ENCODE measurements around the gene GALNT6.

DNA sequence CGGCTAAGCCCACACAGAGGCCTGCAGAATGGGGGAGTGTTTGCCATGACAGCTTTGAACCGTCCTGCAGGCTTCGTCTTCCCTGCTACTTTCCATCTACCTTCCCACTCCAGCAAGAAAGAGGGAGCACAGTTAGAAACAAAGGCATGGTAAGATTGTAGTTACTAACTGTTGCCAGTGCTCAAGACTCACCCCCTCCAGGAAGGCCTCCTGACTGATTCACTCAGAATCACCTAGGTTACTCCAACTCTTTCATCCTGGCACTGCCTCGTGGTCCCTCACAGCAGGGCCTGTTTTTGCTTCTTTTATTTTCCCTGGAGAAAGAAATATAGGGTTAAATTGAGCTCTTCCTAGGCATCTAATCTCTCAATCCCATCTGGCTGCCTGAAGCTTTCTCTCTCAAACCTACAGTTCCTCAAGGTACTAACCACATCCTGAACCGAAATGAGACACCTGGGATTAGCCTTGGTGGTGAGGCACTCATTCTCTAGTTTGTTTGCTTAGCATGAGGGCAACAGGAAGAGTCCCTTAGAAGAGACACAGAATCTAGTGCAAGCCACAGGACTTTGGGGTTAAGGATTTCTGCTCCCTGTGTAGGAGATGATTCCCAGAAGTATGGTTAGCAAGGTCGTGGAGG lies 7.8 kb downstream of the GALNT6 start:
- TF ChIP-seq, protein P1, sequence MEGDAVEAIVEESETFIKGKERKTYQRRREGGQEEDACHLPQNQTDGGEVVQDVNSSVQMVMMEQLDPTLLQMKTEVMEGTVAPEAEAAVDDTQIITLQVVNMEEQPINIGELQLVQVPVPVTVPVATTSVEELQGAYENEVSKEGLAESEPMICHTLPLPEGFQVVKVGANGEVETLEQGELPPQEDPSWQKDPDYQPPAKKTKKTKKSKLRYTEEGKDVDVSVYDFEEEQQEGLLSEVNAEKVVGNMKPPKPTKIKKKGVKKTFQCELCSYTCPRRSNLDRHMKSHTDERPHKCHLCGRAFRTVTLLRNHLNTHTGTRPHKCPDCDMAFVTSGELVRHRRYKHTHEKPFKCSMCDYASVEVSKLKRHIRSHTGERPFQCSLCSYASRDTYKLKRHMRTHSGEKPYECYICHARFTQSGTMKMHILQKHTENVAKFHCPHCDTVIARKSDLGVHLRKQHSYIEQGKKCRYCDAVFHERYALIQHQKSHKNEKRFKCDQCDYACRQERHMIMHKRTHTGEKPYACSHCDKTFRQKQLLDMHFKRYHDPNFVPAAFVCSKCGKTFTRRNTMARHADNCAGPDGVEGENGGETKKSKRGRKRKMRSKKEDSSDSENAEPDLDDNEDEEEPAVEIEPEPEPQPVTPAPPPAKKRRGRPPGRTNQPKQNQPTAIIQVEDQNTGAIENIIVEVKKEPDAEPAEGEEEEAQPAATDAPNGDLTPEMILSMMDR (IDR thresholded peaks at IDR 0.05): no peak
- TF ChIP-seq POLR2A (IDR thresholded peaks at IDR 0.05): no peak
